Measurements from ENCODE around the gene ZSWIM1. TPM values are rescaled to one million over a fixed set of nuclear protein-coding genes. Genes with fewer than 3 reads are reported as not detected.

ZSWIM1 gene
- total and polyA plus RNA-seq, 2 of the 8 experiments (the other 6 are each of a cell fraction or from before 2014, with no cell fraction given) = 14.1 to 15.6 TPM

GRCh38 chr20:45921337-45922189, 40.5 kb downstream of the ZSWIM1 start (continued):
- no peak for TF ChIP-seq ZNF274 (IDR thresholded peaks at IDR 0.05; ENCODE audit: borderline replicate concordance, extremely low read depth, low read length)

Measured in H1 (cell line).